GM18907 (cell line): ENCODE data around the gene PGLYRP4.

Source experiments
- ATAC-seq: cut with Tn5 transposase; IDR thresholded peaks from one replicate; pipeline ENCODE4 v1.9.1; 2021; ENCODE audit warnings: mild to moderate bottlenecking, moderate library complexity; ENCODE audit not compliant: unreplicated experiment

Gene PGLYRP4, protein sequence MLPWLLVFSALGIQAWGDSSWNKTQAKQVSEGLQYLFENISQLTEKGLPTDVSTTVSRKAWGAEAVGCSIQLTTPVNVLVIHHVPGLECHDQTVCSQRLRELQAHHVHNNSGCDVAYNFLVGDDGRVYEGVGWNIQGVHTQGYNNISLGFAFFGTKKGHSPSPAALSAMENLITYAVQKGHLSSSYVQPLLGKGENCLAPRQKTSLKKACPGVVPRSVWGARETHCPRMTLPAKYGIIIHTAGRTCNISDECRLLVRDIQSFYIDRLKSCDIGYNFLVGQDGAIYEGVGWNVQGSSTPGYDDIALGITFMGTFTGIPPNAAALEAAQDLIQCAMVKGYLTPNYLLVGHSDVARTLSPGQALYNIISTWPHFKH

DNA sequence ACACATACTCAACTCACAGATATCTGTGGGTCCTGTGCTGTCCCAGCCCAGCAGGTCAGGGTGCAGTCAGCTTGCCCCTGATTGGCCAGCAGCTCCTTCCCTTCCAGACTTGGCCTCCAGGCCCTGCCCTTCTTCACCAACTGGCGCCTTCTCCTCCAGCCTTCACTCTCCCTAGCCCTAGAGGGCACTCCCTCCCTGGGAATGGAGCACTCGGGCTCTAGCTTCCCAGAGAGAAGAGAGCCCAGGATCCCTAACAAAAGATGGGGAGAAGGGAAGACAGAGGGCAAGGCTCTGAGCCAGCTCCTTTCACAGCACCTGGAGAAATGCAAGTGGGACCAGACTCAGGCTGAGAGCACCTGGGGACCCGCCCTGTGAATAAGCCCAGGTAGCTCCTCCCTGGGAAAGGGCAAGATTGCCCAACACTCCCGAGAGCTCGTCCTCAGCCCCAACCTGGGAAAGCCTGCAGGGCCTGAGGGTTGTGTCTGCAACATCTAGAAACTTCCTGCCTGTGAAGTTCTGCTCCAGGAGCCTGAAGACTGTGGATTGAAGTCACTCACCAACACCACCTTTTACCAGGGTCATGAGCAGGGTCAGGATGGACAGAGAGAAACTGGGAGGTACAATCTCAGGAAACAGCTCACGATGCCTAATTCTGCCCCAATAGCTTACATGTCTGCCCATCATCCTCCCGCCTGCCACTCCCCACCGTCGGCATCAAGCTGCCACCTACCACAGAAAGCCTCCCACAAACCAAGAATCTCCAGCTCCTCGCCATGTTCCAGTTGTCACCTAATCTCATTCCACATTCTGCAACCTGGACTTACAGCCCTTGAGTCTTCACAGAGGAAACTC is at the start of gene PGLYRP4:
Gene PGLYRP4 (minus strand): TSS at position 331 of the 852 bp plus-strand sequence. CDS start 909 bp downstream, outside the sequence.
- no peak for ATAC-seq

DNA sequence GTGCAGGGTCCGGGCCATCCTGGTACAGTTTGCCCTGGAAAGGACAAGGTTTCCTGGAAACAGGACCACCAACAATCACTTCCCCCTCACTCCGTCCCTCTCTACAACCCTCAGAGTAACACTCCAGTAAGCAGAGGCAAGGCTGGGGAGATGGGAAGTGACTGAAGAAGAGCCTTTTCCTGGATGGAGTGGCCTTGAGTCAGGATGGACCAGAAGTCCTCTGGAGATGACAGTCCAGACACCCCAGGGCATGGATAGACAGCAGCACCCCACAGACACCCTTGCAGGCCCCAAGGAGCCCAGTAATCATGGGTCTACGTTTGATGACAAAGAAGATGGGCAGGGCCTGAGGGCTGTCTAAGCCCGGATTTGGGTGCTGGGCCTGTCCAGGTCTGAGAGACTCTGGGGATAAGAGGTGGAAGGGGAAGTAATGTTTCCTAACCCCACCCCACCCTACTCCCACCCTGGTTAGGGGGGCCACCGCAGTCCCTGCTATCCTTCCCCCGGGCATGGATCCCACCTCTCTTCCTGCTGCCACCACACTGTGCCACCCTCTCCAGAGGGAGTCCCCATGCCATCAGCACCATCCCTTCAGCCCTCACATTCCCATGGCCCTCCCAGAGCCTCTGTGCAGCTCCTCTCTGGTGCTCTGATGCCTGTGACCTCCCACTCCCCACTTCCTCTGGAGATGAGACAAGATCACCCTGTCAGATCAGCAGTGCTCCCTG is 49.4 kb upstream of the PGLYRP4 start:
- no peak for ATAC-seq

DNA sequence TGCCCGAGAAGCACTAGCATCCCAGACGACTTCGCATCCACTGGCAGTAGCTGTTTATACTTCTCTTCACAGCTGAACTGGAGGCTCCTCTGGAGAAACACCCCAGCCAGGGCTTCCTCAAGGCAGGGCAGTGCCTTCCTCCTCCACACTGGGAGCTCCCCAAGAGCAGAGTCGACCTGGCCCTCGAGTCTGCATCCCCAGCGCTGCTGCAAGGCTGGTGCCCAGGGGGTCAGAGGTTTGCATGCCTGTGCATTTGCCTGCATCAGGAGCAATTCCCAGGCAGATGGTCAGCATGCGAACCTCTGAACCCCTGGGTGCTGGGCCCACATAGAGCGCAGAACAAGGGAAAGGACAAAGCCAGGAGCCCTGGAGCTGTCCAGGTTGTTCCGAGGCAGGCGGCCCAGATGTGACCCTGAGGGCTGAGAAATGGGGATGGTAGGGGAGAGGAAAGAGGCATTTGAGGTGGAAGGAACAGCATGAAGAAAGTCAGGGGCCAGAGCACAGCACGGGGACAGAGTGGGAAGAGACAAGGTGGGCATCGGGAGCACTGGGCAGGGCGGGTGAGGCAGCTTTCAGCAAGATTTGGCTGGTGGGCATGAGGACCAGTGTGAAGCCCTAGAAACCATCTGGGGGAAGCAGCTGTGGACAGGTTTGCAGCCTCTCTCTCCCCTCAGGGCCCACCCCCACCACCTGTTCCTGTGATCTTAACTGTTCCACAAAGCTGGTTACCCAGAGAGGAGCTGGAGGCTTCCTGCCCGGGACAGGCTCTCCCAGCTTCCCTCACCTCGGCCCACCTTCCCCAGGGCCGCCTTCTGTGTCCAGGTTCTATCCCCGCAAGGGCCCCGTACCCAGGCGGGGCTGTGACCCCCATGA is 48.6 kb upstream of the PGLYRP4 start:
- ATAC-seq = no peak

DNA sequence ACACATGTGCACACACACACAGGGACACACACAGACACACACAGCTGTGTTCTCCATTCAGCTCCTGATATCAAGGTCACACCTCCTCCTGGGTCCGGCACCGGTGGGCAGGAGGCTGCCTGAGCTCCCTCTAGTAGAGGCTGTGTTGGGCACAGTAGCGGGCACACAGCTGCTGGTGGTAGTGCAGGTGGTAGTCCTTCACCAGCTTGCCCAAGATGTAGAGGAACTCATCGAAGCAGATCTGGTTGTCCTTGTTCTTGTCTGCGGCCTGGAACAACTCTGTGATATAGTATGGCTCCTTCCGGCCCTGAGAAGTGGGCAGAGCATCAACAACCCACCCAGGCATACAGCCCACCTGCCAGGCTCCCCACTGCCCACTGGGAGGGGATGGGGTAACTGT is 47.8 kb upstream of the PGLYRP4 start:
- ATAC-seq = no peak

DNA sequence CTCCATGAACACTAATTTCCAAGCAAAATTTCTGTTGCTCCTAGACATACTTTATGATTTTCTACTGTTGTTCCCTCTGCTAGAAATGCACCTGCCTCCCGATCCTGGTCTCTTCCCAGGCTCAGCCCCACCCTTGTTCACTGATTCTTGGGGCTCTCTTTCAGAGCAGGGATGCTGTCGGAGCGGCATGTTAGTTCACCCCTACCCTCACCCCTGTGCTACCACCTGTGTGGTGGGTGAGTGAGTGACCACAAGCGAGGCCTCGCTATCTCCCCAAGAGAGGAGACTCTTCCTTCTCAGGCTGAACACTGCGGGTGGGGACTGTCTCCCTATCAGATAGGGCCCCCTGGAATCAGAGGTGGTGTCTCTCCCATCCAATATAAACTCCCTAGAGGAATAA is 47.1 kb upstream of the PGLYRP4 start:
- ATAC-seq = no peak

DNA sequence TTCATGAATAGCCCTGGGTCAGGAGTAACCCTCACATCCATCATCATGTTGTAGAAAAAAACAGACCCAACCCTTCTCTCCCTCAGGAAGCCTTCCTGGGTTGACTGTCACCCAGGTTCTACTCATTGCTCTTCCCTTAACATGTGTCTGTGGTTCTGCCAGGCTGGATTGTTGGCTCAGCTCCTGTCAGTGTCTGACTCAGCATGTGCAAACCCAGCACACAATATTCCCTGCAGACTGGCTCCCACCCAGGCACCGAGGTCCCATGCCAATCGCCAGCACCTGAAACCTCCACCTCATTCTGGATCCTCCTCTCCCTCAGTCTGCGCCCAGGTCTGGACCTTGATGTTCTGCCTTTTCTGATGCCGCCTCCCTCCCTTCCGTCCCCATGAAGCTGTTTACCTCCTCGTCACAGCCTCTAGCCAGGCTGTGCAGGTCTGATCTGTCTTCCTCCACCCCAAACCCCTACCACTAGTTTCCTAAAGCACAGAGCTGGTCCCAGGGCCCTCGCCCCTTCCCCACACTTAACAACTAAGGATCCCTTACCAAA is 46.6 kb upstream of the PGLYRP4 start:
- ATAC-seq = no peak

DNA sequence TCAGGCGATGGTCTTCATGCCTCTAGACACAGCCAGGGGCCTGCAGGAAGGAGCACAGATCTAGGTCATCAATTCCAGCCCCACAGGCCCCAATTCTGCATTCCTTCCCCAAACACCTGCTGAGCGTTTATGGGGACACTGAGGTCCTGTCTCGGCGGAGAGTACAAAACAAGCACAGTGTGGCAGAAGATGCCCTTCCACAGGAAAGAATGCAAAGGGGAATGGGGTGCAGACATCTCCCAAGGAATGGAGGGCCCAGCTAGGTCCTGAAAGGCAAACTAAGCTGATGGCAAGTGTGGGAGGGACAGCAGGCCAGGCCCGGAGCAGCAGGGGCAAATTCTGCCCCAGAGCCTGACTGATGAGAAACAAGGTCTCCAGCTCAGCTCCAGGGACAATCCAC is 45.8 kb upstream of the PGLYRP4 start:
- ATAC-seq = no peak

DNA sequence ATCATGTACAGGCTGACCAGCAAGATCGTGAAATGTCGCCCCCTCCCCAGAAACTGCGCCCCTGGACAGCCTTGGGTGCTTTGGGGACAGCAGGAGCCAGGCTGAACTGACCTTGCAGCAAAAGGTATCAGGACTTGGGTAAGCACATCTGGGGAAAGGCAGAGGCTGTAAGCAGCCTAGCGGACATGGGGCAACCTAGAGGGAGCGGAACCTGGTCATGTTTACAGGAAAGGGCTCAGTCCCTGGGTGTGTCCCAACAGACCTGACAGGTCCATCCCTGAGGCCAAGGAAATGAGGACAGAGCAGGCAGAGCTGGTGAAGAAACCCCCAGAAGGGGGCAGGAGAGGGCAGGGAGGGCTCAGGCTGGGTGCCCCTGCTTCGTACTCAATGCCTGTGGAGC is 45.3 kb upstream of the PGLYRP4 start:
- no peak for ATAC-seq

DNA sequence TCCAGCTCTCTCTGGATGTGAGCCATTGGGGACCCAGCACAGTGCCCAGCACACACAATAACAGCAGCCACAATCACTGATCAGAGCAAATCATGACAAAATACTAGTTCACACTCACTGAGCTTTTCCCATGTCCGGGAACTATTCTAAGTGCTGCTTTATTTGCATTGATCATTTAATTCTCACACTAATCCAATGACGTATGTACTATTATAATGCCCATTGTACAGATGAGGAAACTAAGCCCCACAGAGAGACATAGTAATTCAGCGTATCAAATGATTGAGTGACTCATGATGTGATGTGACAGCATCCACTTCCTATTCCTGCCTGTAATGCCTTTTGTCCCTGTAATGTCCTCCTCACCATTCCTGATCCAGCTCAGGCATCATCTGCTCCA is 44.2 kb upstream of the PGLYRP4 start:
- ATAC-seq = no peak

DNA sequence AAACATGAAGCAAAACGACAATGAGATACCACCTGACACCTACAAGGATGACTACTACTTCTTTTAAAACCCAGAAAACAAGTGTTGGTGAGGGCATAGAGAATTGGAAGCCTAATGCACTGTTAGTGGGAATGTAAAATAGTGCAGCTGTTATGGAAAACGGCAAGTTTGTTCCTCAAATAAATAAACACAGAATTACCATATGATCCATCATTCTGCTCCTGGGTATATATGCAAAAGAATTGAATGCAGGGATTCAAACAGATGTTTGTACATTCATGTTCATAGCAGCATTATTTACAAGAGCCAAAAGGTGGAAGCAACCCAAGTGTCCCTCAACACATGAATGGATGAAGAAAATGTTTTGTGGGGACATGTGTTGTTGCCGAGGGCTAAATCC is 43.6 kb upstream of the PGLYRP4 start:
- no peak for ATAC-seq

DNA sequence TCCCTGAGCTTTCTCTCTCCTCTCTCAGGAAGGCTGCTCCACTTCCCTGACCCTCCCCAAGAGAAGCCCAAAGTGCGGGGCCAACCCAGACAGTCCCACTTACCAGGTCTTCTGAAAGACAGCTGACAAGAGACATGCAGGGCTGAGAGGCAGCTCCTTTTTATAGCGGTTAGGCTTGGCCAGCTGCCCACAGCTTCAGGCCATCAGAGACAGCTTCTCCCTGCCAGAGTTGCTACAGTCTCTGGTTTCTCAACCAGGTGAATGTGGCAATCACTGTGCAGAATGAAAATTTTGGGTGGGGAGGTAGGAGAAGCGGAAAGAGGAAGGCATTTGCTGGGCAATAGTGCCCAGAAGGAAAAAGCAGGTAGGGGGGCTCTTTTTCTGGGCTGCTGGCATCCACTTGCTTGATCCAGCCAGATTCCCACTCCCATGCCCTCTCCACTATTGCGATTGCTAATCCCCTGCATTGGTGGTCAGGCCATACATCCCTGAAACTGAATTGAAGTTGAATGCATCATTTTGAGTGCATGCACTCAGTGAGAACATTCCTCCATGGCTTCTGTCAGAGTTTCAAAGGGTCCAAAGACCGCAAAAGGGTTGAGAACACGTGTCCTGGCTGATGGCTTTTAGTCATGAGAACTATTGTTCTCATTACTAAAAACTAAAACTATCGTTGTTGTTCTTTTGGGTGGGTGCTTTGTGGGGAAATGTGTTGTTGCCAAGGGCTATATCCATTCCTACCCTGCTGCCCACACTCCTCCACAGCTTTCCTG is 42.5 kb upstream of the PGLYRP4 start, which contains the start of gene S100A8:
Gene S100A8 (minus strand): TSS at position 136 of the 773 bp plus-strand sequence. CDS start 538 bp downstream, outside the sequence.
- no peak for ATAC-seq

DNA sequence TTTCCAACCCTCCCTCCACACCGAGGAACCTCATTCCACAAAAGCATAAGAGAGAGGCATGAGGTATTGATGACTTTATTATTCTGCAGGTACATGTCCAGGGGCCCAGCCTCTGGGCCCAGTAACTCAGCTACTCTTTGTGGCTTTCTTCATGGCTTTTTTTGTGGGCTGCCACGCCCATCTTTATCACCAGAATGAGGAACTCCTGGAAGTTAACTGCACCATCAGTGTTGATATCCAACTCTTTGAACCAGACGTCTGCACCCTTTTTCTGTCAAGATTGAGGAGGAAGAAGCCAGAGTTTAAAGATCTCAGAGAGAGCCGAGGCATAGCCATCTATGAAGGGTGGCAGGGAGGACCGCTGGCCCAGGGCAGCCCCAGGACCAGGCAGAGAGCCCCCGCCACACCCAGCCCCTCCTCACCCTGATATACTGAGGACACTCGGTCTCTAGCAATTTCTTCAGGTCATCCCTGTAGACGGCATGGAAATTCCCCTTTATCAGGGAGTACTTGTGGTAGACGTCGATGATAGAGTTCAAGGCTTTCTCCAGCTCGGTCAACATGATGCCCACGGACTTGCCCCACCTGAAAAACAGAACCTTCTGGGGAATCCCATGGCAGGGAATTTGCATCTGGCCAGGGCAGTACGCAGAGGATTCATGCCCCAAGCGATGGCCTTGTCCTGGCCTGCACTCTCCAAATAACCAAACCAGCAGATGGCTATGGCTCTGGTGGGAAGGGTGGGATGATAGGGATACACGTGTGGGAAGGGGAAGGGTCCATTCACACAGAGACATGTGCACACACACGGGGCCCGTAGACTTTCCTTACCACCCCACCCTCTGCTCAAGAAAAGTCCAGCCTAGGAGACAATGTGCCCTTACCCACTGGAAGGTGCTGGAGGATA is 41.6 kb upstream of the PGLYRP4 start:
- ATAC-seq = no peak

DNA sequence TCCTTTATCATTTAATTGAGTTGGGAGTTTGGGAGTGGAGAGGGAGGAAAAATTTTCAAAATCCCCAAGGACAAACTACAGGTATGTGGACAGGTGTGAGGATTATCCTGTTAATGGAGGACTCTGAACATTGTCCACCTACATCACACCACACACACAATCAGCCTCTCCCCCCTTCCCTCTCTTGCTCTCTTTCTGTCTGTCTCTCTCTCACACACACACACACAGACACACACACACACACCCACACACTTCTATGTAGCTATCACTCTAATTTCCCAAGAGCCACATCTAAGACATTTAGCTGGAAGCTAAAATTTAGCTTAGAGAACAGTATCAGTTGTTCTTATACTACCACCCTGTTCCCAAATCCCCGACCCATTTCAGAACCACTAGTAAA is 40.8 kb upstream of the PGLYRP4 start:
- ATAC-seq = no peak

DNA sequence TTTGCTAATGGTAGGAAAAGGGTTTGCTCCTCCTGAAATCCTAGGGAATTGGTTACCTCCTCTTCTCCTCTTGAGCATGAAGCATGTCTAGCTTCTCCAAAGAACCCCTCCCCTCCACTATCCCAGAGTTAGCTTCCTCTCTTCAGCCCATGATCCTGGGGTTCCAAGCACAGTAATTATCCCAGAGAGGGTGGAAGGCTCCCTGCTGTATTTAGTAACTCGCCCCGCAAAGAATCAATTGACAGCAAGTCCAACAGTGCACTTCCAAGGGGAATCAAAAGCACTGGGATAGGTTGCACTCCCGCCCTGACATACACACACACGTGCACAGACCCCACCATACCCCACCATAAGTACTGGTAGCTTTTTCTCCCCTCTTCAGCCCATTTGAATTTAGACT is 39.1 kb upstream of the PGLYRP4 start:
- no peak for ATAC-seq

DNA sequence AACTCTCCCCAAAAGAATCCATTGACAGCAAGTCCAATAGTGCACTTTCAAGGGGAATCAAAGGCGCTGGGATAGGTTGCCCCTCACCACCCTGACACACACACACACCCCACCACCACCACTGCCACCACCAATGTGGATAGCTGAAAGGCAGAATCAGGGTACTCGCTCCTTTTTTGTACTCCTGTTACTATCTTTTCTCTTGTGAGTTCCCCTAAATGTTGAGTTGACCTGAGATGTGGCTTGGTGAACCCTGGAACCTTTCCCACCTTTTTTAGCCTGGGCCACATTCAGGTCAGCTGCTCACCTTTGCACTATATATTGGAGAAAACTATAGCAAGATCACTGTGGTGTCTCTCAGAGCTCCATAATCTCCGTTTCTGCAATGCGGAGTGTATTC is 38.4 kb upstream of the PGLYRP4 start:
- ATAC-seq = no peak

DNA sequence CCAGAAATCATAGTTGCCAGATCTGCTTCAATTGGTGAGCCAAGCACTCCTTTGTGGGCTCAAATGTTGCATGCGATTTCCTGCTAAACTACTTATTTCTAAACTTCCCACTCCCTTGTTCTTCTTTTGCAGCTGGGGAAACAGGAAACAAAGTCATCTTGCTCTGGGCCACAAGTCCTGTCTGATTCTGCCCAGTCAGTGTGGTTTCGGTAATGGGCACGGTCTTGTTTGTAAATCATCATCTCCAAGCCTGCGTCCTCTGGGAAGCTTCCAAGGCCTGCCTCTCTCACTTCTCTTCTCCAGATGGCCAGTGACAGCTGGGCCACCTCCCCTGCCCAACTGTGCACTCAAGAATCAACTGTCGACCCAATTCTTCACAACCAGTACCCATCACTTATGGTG is 37.9 kb upstream of the PGLYRP4 start:
- no peak for ATAC-seq

DNA sequence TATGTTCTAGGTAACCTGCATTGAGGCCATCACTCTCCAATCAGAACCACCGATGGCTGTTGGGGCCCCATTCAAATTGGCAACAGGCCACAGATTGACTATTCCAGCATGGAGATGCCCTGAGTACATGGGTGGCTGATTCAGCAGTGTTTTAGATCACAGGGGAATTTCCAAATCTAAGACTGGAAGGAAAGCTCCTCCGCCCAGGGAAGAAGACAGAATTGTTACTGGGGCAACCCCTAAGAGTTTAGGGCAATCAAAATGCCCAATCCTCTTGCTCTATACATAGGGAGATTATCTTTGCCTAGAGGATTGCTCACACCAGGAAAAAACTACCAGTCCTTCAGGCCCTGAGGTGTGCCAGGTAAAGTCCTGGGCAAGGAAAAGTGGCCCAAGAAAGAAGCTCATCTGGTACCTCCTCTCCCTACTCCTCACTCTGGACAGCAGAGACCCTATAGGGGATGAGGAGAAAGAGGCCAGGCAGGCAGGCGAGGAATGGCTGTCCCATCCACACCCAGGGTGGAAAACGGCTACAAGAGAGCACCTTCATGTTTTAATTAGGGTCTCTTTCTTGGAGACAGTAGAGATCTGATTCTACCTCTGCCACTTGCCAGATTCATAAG is 36.4 kb upstream of the PGLYRP4 start:
- ATAC-seq = no peak

DNA sequence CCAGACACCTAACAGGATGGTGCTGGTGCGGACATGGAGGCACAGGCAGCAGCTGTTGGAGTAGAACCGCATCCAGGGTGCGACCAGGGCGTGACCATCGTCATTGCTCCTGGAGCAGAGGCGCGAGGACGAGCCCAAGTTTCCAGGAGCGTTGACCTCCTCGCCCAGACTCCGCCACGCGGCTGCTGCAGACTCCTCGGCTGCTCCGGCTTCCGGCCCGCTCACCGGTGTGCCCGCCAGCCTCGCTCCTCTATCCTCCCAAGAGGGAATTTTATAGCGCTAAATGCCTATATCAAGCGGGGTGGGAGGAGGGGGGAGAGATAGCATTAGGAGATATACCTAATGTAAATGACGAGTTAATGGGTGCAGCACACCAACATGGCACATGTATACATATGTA is 32.1 kb upstream of the PGLYRP4 start:
- no peak for ATAC-seq
